A172 (cell line): ENCODE results near the gene KATNBL1. TPM values are rescaled to one million over a fixed set of nuclear protein-coding genes. Genes with fewer than 3 reads are reported as not detected.
"Not testable (repeated sequence)": the region's sequence is repeated elsewhere in the genome, so short reads cannot be mapped to it uniquely, and the experiment has no call there.

Experiments used
- DNase-seq: peaks from one replicate; pipeline ENCODE4 v3.0.0-alpha.2; 2015; ENCODE audit warnings: low spot score
- total RNA-seq: library from RNA; depleted of rRNA; stranded (reverse); fragments of >200 nt; shearing (Covaris generic); gene quantifications from 2 replicates; pipeline ENCODE4 v1.2.3, GENCODE V29; 2014

Gene KATNBL1
- total RNA-seq, 1 experiment from 2014 or later = 48.9 TPM

DNA sequence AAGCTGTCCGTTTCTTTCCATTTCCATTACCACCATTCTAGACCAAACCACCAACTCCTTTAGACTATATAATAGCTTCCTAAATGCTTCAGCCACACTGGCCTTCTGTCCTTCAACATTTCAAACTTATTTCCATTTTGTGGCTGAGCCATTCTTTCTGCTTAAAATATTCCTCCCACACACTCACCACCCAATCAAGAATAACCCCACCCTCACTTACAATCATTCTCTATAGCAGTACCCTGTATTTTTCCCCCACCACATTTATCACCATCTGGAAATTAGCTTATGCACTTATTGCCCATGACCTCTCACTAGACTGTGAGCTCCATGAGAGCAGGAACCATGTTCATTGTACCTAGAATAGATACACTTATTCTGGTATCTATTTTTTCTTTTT lies 6.6 kb downstream of the KATNBL1 start:
- DNase-seq = no peak

DNA sequence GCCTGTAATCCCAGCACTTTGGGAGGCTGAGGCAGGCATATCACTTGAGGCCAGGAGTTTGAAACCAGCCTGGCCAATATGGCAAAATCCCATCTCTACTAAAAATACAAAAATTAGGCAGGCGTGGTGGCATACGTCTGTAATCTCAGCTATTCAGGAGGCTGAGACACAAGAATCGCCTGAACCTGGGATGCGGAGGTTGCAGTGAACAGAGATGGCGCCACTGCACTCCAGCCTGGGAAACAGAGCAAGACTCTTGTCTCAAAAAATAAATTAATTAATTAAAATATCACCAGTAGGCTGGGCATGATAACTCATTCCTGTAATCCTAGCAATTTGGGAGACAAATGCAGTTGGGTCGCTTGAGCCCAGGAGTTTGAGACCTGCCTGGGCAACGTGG lies 16.6 kb downstream of the KATNBL1 start:
- not testable (repeated sequence) for DNase-seq

GRCh38 chr15:34188711-34189110 lies 21.2 kb downstream of the KATNBL1 start:
- no peak for DNase-seq

GRCh38 chr15:34185666-34186065 lies 24.2 kb downstream of the KATNBL1 start:
- no peak for DNase-seq

DNA sequence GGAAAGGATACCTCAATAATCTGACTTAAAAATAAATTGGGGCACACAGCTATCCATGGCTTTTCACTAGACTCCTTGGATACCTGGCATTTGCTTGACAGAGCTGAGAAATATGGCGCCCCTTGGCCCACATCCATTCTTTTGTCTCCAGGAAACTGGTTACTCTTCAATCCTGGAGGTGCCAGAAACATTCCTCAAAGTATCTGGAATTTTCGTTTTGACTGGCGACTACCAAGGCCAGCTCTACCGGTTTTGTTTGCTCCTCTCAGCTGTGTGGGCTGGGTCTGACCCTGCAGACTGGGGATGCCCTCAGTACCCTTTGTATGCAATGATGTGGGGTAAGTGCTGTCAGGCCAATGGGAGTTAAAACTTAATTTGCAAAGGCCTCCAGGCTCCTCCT lies 27.0 kb downstream of the KATNBL1 start:
- DNase-seq = no peak

DNA sequence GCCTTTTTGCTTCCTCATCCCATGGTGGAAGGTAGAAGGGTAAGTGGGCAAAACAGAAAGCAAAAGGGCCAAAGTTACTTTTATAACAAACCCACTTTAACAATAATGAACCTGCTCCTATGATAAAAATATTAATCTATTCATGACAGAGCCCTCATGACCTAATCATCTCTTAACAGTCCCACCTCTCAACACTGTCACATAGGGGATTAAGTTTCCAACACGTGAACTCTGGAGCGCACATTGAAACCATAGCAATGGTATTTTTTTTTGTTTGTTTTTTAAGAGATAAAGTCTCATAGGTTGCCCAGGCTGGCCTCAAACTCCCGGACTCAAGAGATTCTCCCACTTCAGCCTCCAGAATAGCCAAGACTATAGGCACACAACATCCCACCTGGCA lies 30.7 kb downstream of the KATNBL1 start:
- DNase-seq = no peak

DNA sequence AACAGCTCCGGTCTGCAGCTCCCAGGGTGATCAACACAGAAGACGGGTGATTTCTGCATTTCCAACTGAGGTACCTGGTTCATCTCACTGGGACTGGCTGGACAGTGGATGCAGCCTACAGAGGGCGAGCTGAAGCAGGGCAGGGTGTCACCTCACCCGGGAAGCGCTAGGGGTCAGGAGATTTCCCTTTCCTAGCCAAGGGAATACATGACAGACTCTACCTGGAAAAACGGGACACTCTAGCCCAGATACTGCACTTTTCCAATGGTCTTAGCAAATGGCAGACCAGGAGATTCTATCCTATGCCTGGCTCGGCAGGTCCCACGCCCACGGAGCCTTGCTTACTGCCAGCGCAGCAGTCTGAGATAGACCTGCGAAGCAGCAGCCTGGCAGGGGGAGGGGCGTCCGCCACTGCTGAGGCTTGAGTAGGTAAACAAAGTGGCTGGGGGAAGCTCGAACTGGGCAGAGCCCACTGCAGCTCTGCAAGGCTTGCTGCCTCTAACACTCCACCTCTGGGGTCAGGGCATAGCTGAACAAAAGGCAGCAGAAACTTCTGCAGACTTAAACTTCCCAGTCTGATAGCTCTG lies 43.8 kb downstream of the KATNBL1 start:
- DNase-seq = not testable (repeated sequence)

GRCh38 chr15:34161329-34161963 lies 48.5 kb downstream of the KATNBL1 start:
- DNase-seq = peak; percentile 34

- no peak for DNase-seq
Measured at GRCh38 chr15:34160735-34161134, 49.2 kb downstream of the KATNBL1 start.

GRCh38 chr15:34158355-34158754 lies 51.5 kb downstream of the KATNBL1 start:
- DNase-seq = no peak

DNA sequence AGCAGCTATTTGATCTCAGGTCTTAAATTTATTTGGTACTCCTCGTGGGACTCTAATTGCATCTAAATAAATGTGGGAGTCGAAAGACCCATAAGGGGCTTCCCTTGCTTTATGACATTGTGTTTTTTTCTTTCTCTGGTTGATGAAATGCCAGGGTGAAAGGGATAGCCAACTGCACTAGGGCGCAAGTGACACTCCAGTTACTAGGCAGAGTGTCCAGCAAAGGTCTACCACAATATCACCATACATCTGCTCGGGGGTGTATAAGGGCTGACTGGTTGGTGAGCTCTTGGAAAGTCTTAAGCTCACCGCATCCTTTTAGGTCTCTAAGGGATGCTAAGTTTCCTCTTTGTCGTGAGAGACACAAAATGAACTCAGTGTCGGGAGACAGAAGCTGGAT lies 54.0 kb downstream of the KATNBL1 start:
- DNase-seq = no peak

DNA sequence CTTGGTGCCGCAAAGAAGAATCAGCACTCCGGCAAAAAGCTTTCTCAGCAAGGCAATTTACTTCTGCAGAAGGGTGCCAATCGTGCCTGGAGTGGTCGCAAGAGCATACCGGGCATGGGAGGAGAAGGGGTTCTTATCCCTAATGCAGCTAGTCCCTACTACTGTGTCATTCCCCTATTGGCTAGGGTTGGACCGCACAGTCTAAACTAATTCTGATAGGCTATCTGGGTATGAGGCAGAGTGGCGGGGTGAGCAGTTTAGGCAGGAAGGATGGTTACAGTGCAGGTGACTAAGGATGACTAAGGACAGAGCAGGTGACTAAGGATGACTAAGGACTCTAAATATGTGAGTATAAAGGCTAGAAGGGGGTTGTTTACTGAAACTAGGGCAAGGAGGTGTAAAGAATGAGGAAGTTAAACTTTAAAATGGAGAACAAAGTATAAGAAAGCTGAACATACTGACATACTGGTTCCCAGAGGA lies 55.1 kb downstream of the KATNBL1 start:
- peak; percentile 72 for DNase-seq

- peak; percentile 8 for DNase-seq
Measured at GRCh38 chr15:34147371-34148140, 62.3 kb downstream of the KATNBL1 start.

DNA sequence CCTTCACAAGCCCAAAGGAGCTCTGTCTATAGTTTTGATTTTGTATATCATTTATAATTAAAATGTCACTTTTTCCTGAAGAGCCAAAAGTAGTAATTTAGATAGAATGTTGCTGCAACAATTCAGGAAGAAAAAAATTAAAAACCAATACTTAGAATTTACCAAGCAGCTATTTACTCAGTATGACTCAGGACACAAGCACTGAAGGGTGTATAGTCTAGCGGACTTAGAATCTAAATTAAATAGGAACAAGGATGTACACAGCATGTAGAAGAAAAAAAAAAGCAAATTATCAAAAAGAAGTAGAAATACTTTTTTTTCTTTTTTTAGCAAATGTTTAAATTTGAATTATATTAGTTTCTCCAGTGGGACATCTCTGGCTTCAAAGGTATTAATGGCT lies 76.4 kb downstream of the KATNBL1 start:
- no peak for DNase-seq

DNA sequence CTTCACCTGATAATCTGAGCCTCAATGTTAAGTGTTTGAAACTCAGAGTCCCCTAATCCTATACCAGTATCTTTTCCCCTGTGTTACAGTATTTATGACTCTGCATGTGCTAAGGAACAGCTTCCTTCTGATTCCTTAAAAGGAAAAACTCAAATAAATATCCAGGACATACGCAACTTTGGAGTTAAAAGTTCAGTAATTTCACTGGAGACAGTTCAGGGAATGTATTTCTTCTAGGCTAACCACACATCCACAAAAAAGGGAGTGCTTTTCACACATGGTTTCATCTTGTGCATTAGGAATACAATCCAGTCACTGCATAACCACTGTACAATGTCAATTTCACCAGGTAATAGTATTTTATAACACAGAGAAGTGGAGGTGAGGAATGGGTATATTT lies 77.0 kb downstream of the KATNBL1 start:
- DNase-seq = no peak

- no peak for DNase-seq
Measured at GRCh38 chr15:34128898-34129297, 81.0 kb downstream of the KATNBL1 start.

DNA sequence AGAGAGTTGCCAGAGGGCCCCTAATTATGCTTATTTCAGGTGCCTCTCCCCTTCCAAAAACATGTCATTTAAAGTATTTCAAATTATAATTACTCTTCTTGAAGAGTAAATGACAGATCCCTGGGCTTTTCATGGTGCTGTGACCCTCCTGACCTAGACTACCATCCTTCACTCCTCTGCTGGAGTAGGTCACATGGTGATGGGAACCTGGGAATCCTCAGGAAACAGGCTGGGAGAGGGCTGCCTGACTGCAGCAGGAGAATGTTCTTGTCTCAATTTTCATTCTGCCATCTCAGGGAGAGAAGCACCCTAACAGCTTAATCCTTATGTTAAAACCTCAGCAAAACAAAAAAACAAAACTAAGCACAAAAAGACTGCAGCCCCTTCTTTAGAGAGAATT lies 83.4 kb downstream of the KATNBL1 start:
- no peak for DNase-seq

DNA sequence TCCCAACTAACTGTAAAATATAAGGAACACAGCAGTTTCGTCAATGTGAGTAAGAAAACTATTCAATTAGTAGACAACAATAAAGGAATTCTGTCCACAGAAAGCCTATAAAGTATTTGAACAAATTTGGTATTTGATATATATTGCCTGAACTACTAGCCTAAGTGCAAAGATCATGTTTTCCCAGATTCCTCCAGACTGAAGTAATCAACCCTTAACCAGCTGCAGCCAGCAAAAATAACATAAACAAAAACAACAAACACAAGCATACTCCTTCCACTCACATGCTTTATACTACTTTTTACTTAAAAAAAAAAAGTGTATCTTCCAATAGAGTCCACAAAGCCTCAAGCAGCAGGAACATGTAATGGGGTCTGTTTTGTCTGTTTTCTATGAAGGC lies 84.0 kb downstream of the KATNBL1 start:
- DNase-seq = no peak

DNA sequence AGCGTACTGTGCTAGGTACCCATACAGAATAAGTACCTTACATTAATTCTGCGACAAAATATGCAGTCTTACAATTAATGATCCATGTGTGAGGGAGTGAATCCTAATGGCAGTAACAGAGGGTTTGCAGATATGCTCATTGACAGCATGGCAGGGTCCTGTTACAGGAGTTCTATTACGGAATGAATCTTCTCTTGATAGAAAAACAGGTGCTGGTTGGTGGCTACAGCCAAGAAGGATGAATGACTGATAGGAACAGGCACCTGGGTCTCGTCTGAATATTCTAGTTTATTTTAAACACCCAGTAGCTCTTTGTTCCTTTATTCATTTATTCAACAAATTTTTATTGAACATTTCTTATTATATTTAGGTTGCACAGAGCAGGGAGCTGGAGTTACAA lies 85.2 kb downstream of the KATNBL1 start:
- DNase-seq = no peak

GRCh38 chr15:34122771-34123183 lies 87.1 kb downstream of the KATNBL1 start:
- peak; percentile 76 for DNase-seq

DNA sequence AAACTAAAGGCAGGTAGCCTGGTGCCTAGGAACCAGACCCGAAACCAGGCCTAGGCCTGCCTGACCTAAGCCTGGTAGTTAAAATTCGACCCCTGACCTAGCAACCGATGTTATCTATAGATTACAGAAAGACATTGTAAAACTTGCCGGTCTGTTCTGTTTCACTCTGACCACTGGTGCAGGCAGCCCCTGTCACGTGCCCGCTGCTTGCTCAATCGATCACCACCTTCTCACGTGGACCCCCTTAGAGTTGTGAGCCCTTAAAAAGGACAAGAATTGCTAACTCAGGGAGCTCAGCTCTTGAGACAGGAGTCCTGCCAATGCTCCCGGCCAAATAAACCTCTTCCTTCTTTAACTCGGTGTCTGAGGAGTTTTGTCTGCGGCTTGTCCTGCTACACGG lies 88.1 kb downstream of the KATNBL1 start:
- not testable (repeated sequence) for DNase-seq

DNA sequence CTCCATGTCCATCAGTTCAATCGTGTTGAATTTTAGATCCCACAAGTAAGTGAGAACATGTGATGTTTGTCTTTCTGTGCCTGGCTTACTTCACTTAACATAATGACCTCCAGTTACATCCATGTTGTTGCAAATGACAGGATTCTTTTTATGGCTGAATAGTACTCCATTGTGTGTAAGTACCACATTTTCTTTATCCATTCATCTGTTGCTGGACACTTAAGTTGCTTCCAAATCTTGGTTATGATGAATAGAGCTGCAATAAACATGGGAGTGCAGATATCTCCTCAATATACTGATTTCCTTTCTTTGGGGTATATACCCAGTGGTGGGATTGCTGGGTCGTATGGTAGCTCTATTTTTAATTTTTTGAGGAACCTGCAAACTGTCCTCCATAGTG lies 89.5 kb downstream of the KATNBL1 start:
- not testable (repeated sequence) for DNase-seq

- DNase-seq = peak; percentile 64
Measured at GRCh38 chr15:34119291-34119690, 90.6 kb downstream of the KATNBL1 start.
